ENCODE measurements around the gene CBFA2T2.
"Not testable (repeated sequence)": the region's sequence is repeated elsewhere in the genome, so short reads cannot be mapped to it uniquely, and the experiment has no call there.

Gene CBFA2T2

DNA sequence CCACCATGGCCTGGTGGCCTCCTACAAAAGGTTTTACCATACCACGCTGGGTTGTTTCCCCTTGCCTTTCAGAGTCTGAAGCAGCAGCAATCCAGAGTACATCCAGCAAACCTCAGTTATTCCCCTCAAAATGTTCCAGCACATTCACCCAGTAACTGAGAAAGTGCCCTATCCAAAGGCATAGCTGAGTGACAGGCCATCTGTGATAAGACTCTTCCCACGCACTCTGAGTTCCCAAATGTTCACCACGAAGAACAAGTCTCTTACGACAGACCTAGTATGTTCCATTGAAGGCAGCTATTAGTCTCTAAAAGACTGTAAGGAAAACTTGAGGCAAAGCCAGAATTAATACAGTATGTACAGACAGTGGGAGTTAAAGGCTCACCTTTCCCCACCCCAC, 140.6 kb downstream of the CBFA2T2 start:
- no peak for DNase-seq

DNA sequence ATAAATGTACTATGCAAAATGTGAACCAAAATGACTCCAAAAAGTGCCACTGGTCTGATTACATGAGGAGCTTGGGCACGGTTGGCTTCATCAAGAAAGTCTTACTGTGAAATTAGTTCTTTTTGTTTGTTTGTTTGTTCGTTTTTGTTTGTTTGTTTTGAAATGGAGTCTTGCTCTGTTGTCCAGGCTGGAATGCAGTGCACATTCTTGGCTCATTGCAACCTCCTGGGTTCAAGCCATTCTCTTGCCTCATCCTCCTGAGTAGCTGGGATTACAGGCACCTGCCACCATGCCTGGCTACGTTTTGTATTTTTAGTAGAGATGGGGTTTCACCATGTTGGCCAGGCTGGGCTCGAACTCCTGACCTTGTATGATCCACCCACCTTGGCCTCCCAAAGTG, 142.0 kb downstream of the CBFA2T2 start:
- not testable (repeated sequence) for DNase-seq

DNA sequence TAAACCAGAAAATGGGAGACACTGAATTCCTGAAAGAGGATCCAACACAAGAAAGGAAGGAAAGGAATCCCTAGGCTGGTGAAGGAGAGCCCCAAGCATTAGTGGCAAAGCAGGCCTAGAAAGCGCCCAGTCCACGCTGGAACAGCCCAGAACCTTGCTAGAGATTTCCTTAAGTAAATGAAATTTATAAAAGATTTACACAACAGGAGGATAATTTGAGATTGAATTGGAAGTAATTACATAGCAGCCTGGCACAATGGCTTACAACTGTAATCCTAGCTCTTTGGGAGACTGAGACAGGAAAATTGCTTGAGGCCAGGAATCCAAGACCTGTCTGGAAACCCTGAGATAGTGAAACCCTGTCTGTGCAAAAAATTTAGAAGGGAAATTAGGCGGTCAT, 145.4 kb downstream of the CBFA2T2 start:
- DNase-seq = no peak

DNA sequence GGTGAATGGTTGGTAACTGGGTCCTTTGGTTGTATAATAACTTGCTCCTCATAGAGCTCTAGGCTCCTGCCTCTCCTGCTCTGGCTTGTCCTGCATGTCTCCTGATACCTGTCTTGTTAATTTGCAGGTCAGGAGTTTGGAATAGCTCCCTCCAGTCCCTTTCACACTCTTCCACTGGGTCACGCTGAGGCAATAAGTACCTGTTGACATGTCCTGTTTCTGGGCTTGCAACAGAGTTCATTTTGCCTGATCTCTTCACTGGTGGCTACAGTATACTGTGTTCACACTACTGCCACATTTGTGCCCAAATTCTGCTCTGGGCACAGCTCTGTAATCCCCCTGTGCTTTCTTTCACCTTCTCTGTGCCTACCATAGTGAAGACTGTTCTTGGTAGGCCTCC, 146.9 kb downstream of the CBFA2T2 start:
- no peak for DNase-seq

DNA sequence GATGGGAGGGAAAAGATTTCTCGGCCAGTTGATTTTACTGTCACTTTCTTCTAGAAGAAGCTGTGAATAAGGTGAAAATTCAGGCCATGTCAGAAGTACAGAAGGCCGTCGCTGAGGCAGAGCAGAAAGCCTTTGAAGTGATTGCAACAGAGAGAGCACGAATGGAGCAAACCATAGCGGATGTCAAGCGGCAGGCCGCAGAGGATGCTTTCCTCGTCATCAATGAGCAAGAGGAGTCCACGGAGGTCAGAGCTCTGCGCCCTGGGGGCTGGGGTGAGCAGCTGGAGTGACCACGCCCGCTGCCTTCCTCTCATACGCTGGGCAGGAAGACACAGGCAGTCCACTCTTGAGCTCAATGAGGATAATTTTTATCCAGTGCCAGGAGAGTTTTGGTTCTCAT, 150.4 kb downstream of the CBFA2T2 start:
- no peak for DNase-seq

DNA sequence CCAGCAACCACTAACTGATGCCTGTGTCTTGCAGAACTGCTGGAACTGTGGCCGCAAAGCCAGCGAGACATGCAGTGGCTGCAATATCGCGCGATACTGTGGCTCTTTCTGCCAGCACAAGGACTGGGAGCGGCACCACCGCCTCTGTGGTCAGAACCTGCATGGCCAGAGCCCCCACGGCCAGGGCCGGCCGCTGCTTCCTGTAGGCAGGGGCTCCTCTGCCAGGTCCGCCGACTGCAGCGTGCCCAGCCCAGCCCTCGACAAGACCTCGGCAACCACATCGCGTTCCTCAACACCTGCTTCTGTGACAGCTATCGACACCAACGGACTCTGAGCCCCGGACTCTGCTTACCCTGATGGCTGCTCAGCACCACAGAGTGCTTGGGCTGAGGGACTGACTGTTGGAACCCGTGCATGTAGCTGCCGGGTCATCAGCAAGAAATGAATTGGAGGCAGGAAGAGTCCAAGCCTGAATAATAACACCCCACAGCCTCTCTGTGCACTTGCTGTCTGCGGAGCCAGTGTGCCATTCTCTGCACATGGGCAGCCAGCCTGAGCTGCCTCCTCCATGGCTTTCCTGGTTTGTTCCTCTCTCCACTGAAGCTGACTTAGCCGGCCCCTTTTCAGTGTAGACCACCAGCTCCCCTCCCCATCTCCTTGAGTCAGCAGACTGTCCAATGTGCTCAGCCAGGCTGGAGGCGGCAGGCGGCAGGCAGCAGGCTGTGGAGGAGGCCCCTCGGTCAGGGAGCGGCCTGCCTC, 154.6 kb downstream of the CBFA2T2 start:
- no peak for DNase-seq

DNA sequence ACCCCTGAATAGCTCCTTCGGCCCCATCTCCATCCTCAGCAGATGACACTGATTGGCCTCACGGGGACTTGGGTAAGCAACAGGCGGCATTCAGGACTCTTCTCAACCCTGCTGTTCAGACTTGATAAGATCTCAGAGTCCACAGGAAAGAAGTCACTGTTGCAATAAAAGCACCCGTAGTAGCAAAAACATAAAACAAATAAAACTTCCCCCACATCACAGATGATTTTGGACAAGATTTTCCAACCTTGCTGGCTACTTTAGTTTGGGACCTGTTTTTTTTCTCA, 155.1 kb downstream of the CBFA2T2 start:
- no peak for DNase-seq

DNA sequence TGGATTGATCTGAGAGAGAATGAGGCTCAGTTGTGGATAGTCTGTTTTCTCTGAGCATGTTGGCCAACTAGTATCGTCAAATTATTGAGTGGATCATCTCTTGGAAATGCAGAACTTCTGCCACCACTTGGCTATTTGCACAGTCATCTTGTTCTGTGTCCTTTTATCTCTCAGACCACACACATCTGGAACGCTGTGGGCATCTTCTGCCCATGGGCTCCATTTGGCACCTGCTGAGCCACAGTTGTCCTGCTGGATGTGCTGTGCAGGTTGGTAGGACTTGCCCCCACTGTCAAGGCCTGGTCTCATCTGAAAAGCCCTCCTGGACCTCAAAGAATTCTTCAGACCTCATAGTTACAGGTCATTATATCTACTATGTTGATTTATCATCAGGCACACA, 155.5 kb downstream of the CBFA2T2 start:
- no peak for DNase-seq

DNA sequence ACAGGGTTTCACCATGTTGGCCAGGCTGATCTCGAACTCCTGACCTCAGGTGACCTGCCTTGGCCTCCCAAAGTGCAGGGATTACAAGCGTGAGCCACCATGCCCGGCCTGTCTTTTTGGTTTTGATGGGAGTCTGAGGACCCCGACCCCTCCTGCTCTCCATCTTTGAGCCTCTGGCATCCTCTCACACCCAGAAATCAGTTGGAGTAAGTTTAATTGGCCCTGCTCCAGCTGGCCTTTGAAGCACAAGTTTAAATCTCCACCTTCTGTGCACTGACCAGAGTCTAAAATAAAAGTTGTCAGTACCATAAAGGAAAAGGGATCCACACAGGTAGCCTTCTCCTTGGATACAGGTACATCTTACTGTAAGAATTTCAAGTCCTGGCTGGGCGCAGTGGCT, 156.3 kb downstream of the CBFA2T2 start:
- no peak for DNase-seq

DNA sequence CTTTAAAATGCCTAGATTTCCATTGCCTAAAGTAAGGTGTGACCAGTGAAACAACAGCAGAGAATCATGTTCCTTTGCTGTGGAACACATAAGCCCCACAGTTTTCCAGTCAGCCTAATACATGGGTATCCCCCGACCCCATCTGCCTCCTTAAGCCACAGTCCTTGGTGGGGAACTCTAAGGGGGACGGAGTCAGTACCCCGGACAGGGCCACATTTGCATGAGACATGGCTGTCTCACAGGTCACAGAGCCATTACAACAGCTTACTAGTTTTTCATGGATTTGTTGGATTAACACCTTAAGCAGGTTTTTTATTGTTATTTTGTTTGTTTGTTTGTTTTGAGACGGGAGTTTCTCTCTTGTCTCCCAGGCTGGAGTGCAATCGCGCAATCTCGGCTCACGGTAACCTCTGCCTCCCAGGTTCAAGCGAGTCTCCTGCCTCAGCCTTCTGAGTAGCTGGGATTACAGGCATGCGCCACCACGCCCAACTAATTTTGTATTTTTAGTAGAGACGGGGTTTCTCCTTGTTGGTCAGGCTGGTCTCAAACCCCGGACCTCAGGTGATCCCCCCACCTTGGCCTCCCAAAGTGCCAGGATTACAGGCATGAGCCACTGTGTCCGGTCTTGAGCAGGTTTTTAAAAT, 157.2 kb downstream of the CBFA2T2 start:
- not testable (repeated sequence) for DNase-seq

DNA sequence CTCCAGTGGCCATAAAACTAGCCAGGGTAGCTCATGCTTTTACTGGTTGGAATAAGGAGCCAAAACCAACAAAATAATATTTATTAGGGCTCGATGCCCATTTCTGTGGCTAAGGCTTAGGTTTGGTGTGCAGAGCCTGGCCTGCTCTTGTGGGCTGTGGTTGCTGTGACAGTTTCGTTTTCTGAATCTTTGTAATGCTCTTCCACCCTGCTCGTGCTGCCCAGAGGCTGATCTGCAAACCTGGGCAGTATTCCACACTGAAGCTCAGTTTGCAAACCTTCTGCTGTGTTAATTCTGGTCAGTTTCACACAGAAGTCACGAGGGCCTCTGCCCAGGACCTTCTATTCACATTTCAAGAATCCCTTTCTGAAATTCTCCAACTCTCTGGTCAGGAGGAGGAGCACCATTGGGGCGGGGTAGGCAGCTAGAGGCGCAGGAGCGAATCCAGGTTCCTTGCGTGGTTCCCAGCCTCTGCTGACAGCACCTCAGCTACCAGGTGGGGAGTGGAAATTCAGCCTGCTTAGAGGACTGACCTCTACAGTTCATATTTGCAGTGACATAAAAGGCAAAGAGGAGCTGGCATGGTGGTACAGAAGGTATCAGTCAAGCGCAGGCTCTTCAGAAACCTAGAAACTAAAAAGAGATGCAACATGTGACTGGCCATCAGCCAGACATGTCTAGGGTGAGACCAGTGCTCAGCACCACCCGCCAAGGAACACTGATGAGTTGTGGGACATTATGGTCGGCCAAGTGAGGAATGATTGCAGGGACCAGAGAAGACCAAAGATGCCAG, 157.9 kb downstream of the CBFA2T2 start:
- peak; percentile 58 for DNase-seq

DNA sequence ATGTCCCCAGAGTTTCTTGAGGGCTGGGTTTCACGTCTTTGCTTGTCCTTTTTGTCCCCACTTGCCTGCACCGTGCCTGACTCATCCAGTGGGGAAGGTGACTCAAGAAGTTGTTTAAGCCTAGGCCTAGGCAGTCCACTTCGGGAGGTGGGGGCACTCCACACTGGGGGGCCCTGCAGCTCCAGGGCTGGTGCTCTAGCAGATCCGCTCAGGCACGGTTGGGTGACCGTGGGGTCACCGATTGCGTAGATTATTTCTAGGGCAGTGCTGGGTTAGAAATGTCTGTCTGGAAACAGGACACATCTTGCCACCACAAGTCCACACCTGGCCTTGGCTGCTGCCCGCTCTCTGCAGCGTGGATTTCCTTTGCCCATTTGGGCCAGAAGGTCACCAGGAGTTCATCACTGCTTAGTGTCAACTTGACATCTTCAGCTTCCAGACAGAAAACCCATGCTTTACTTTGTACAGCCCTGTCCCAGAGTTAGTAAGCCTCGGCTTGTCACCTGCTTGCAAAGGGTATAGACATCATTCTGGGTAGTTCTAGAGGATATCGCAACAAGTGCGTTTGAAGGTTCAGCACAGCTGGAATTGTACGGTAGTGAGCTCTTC, 158.6 kb downstream of the CBFA2T2 start:
- no peak for DNase-seq

DNA sequence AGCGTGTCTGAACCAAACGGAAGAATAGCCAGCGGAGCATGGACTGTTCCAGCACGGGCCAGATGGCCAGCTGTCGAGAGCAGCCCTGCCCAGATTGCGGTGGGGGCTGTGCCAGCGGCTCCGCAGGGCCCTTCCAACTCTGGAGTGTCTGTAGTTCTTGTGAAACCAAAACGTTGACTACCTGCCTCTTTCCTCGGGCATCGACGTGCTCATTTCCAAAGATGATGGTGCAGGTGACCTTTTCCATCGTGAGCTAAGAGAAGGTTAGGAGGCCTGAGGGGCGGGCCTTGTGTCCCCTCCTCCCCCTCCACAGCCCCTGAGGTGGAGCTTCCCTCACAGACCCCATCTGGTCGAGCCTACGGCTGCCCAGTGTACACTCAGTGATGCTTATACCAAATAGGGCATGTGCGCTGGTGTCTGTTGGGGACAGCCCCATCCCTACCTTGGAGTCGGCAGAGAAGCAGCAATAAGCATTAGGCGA, 159.3 kb downstream of the CBFA2T2 start:
- DNase-seq = no peak

DNA sequence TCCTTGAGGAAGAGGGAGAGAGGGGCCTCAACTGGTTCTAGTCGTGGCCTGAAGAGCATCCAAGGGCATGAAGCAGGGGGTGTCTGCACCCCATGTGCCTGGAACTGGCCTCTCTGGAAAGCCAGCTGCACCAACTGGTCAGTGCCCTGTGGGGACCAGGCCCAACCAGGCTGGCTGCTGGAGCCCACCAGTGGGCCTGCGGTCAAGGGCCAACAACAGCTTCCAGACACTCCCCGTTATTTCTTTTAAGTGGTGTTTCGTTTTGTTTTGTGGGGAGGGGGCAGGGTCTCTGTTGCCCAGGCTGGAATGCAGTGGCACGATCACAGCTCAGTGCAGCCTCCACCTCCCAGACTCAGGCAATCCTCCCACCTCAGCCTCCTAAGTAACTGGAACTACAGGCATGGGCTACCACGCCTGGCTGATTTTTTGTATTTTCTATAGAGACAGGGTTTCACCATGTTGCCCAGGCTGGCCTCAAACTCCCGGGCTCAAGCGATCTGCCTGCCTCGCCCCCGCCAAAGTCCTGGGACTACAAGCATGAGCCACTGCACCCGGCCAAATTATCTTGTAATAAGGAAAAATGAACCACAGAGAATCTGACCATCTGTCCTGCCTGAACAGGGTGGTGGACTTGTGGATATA, 160.3 kb downstream of the CBFA2T2 start:
- DNase-seq = no peak

DNA sequence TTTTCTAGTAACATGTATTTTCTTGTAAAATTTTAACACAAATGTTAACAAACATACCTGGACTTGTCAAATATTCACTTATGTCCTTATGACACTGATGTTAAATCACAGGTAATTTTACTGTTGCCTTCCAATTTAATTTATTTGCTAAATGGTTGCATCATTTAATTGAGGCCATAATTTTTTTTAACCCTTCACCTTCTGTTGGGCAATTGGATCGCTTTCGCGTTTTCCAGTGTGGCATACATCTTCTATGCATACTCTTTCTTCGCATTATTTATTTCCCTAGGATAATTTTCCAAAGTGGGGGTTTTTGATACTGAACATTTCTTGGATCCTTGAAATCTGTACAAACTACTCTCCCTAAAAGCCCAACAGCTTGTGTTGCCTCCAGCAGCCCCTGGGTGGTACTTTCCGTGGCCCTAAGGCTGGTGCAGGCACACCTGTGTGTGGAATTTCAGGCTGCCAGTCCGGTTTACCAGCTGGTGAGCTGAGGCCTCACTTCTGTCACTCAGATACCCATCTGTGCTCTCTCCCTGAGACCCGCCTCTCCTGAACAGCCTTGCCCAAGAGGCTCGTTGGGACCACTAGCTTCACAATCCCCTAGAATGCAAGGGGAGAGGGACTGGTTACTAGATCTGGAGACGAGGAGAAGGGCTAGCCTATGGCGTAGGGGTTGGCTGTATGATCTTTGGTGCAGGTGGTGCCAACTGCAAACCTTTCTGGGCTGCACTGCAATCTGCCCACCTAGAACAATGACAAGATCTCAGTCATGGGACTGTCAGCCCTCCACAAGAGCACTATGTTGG, 161.1 kb downstream of the CBFA2T2 start:
- no peak for DNase-seq

DNA sequence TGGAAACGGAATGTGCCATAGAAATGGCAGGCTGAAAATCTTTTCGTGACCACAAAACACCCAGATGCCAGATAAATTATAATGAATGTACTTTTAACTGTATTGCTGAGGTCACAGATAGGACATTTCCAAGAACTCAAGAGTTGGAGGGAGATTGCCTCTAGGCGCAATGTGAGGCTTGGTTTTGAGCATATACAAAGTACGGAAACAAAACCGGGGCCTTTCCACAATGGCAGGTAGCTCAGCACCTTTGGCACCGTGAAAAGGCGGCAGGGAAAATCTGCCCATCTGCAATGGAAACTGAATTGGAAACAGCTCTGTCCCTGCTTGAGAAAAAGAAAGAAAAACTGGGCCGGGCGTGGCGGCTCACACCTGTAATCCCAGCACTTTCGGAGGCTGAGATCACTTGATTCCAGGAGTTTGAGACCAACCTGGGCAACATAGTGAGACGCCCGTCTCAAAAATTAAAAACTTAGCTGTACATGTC, 161.7 kb downstream of the CBFA2T2 start:
- no peak for DNase-seq

DNA sequence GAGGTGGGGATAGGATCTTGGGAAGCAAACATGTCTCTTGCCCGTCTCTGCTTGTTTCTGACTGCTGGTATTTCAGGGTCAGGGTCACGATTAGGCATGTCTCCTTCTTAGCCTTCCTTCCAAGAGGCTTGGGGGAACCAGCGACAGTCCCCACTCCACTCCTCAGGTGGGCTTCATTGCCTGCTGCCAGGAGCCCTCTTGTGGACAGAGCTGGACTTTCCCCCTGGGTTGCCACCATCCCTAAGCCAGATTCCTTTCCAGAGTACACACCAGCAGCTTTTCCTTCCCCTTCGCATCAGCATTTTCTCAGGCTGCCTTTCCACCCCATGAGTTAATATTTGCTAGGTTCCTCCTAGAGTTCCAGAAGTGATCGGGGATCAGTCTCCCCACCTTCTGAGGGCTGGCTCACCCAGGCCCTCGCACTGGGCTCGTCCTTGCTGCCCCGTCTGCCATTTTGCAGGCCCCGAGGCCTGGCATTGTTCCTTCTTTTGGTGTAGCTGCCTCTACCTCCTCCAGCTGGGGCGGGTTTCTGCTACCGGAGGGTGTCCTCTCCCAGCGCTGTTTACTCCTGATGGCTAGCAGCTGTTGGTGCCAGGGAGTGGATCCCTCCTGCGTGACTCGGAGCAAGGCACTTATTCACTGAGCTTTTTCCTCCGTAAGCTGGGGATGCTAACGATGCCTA, 163.5 kb downstream of the CBFA2T2 start:
- peak; percentile 84 for DNase-seq

DNA sequence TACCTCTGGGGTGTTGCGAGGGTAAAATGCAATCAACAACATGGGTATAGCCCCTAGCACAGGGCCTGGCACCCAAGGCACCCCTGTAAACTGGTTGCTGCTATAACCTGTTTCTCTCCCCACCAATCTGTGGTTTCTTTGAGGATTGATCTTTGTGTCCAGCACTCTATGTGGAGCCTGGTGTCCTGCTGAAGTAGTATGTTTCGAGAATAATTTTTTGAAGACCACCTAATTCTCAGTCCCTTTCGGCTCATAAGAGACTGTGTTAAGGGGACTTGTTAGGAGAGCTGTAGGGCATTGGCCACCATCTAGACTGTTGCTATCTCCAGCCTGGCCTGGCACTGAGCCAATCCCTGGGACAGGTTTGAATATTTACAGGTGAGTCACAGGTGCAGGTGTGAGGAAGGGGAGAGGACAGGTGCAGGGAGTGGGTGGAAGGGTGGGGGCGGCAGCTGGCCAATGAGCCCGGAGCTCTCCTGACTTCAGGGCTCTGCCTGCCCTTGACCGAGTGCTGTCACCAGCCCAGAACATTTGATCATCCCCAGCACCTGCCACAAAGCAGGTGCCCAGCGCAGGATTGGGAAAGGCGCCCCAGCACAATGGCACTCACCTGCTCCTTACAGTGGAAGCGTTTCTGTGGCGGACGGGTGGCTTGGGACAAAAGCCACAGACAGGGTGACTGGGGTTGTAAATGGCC, 164.2 kb downstream of the CBFA2T2 start:
- DNase-seq = no peak

DNA sequence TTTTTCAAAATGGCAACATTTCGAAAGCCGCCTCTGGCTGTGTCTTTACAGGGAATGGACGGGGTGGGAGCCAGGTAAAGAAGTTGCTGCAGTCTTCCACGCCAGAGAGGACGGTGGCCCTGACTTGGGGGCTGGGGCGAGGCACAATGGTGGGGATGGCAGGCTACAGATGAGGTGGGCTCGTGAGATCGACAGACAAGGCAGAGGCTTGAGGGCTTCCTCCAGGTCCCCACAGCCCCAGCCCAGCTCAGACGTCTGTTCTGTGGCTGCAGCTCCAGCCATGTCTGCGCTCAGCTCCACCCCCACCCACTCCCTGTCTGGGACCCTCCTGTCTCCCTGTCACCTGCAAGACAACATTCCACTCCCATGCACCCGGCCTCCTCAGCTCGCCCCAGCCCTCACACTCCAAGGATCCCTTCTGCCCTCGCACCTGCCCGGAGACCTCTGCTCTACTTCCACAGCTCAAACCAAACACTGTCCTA, 164.8 kb downstream of the CBFA2T2 start:
- DNase-seq = no peak

DNA sequence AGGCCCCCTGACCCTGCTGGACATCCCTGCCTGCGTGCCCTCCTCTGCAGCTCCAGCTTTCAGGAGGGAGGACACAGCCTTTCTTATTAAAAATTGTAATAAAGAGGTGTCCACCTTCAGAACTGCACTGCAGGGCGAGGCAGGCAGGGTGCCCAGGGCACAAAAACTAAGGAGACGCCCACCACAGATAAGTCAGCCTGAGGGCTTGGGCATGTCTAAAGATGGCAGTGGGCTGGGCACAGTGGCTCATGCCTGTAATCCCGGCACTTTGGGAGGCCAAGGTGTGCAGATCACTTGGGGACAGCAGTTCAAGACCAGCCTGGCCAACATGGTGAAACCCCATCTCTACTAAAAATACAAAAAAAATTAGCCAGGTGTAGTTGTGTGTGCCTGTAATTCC, 165.3 kb downstream of the CBFA2T2 start:
- DNase-seq = no peak
